IMR-90 (cell line): ENCODE measurements around the gene POLR3A. TPM values are rescaled to one million over a fixed set of nuclear protein-coding genes. Genes with fewer than 3 reads are reported as not detected.

ENCODE experiments used
- ATAC-seq: fragments of 200-7000 bp; cut with Tn5 transposase; 2 replicates; pipeline ENCODE4 v1.9.1; 2020; ENCODE audit warnings: low read depth, mild to moderate bottlenecking, moderate library complexity
- BruUV-seq: library from RNA; stranded (reverse); fragments of 400-500 nt; replicated peaks from 2 replicates; lab custom pipeline; 2021; lab: Mats Ljungman, UMichigan
- CTCF ChIA-PET: fragments of 300-600 bp; formaldehyde crosslinking; extraction: SDS; loops from one replicate; lab custom pipeline; 2021; ENCODE audit warnings: antibody characterized with exemption; lab: Yijun Ruan, JAX
- POLR2A ChIA-PET: fragments of 300-600 bp; sonication (Branson Sonifier 250); formaldehyde crosslinking; loops from one replicate; lab custom pipeline; 2022; ENCODE audit warnings: antibody characterized with exemption; ENCODE audit not compliant: unreplicated experiment; lab: Charles Lee
- DNase-seq: peaks from one replicate; pipeline ENCODE4 v3.0.0; 2013
- H2AFZ ChIP-seq: replicated peaks from 2 replicates; pipeline ENCODE3; 2013; ENCODE audit warnings: low read length, mild to moderate bottlenecking; ENCODE audit not compliant: poor library complexity
- H2AK5ac ChIP-seq: 2 replicates; pipeline ENCODE4 v1.6.1; 2013; ENCODE audit warnings: low read depth, low read length, inconsistent platforms
- H2AK9ac ChIP-seq: replicated peaks from 2 replicates; pipeline ENCODE3; 2013; ENCODE audit warnings: mild to moderate bottlenecking, low read depth, low read length, moderate library complexity; ENCODE audit not compliant: poor library complexity
- H2BK120ac ChIP-seq: 2 replicates; pipeline ENCODE4 v1.6.1; 2013; ENCODE audit warnings: low read depth, low read length, inconsistent platforms
- H2BK15ac ChIP-seq: 3 replicates; pipeline ENCODE4 v1.6.1; 2013; ENCODE audit warnings: low read depth, low read length, inconsistent platforms
- H2BK20ac ChIP-seq: 2 replicates; pipeline ENCODE4 v1.6.1; 2013; ENCODE audit warnings: low read depth, mild to moderate bottlenecking, inconsistent platforms, low read length, moderate library complexity
- H2BK5ac ChIP-seq: 2 replicates; pipeline ENCODE4 v1.6.1; 2013; ENCODE audit warnings: mild to moderate bottlenecking, low read depth, low read length, inconsistent platforms; ENCODE audit not compliant: poor library complexity, severe bottlenecking
- H3K14ac ChIP-seq: replicated peaks from 2 replicates; pipeline ENCODE4 v1.6.1; 2013; ENCODE audit warnings: low read depth, low read length, inconsistent platforms
- H3K18ac ChIP-seq: 2 replicates; pipeline ENCODE4 v1.6.1; 2013; ENCODE audit warnings: low read depth, low read length, control low read depth
- H3K23ac ChIP-seq: 2 replicates; pipeline ENCODE4 v1.6.1; 2013; ENCODE audit warnings: low read depth, low read length, inconsistent platforms
- H3K27ac ChIP-seq: 2 replicates; pipeline ENCODE4 v1.5.1; 2013; ENCODE audit warnings: mild to moderate bottlenecking, control low read depth, low read length; ENCODE audit not compliant: insufficient read depth
- H3K27me3 ChIP-seq: 2 replicates; pipeline ENCODE4 v1.6.1; 2013; ENCODE audit warnings: low read length; ENCODE audit not compliant: control insufficient read depth, insufficient read depth
- H3K36me3 ChIP-seq: 2 replicates; pipeline ENCODE4 v1.6.1; 2013; ENCODE audit warnings: low read length, mixed read lengths; ENCODE audit not compliant: control insufficient read depth, insufficient read depth
- H3K4ac ChIP-seq: 2 replicates; pipeline ENCODE4 v1.6.1; 2013; ENCODE audit warnings: low read depth, low read length, inconsistent platforms
- H3K4me1 ChIP-seq: 2 replicates; pipeline ENCODE4 v1.6.1; 2013; ENCODE audit warnings: low read length, mixed read lengths; ENCODE audit not compliant: control insufficient read depth, insufficient read depth
- H3K4me2 ChIP-seq: 2 replicates; pipeline ENCODE4 v1.6.1; 2013; ENCODE audit warnings: low read depth, mild to moderate bottlenecking, control low read depth, low read length, moderate library complexity
- H3K4me3 ChIP-seq: 2 replicates; pipeline ENCODE4 v1.5.1; 2013; ENCODE audit warnings: low read depth, mild to moderate bottlenecking, control low read depth, low read length, moderate library complexity; ENCODE audit not compliant: insufficient read depth
- H3K56ac ChIP-seq: 2 replicates; pipeline ENCODE4 v1.6.1; 2013; ENCODE audit warnings: low read length, inconsistent platforms; ENCODE audit not compliant: insufficient read depth; ENCODE audit errors: extremely low read depth
- H3K79me1 ChIP-seq, 2 experiments: 2 replicates each; pipeline ENCODE4 v1.6.1; 2013; ENCODE audit warnings: low read length in 2 of 2, inconsistent platforms in 1 of 2, low read depth in 1 of 2
- H3K9ac ChIP-seq: 2 replicates; pipeline ENCODE4 v1.6.1; 2013; ENCODE audit warnings: low read depth, low read length, control low read depth
- H3K9me1 ChIP-seq: 2 replicates; pipeline ENCODE4 v1.6.1; 2013; ENCODE audit warnings: low read length, inconsistent platforms; ENCODE audit not compliant: insufficient read depth
- H3K9me3 ChIP-seq: 2 replicates; pipeline ENCODE4 v1.6.1; 2013; ENCODE audit warnings: low read length; ENCODE audit not compliant: control insufficient read depth, insufficient read depth
- H4K20me1 ChIP-seq: 2 replicates; pipeline ENCODE4 v1.6.1; 2013; ENCODE audit warnings: low read length, inconsistent platforms; ENCODE audit not compliant: insufficient read depth
- H4K5ac ChIP-seq: 2 replicates; pipeline ENCODE4 v1.6.1; 2013; ENCODE audit warnings: mild to moderate bottlenecking, low read depth, low read length, control low read depth
- H4K8ac ChIP-seq, 2 experiments: 2 replicates each; pipeline ENCODE4 v1.6.1; 2013; ENCODE audit warnings: low read depth in 2 of 2, low read length in 2 of 2, control low read depth in 1 of 2, inconsistent platforms in 1 of 2
- H4K91ac ChIP-seq: 2 replicates; pipeline ENCODE4 v1.6.1; 2013; ENCODE audit warnings: low read depth, low read length, inconsistent platforms; ENCODE audit not compliant: insufficient read depth
- BHLHE40 ChIP-seq: fragments of 150-350 bp; IDR thresholded peaks from 2 replicates; pipeline ENCODE4 v1.6.1; 2016; ENCODE audit warnings: mild to moderate bottlenecking, low read depth, low read length
- CEBPB ChIP-seq: IDR thresholded peaks from 2 replicates; pipeline ENCODE4 v1.6.1; 2012; ENCODE audit warnings: low read depth, low read length, improper control_type of control experiment
- CHD1 ChIP-seq: IDR thresholded peaks from 2 replicates; pipeline ENCODE4 v1.6.1; 2012; ENCODE audit warnings: low read depth, low read length, improper control_type of control experiment
- CTCF ChIP-seq: conservative IDR thresholded peaks from 2 replicates; pipeline ENCODE4 v1.5.1; 2012; ENCODE audit warnings: mild to moderate bottlenecking, low read depth, low read length, improper control_type of control experiment
- ELK1 ChIP-seq: fragments of 150-350 bp; IDR thresholded peaks from 2 replicates; pipeline ENCODE4 v1.6.1; 2016; ENCODE audit warnings: low read depth, mild to moderate bottlenecking, low read length, moderate library complexity, borderline replicate concordance
- FOS ChIP-seq: fragments of 150-350 bp; IDR thresholded peaks from 2 replicates; pipeline ENCODE4 v1.6.1; 2016; ENCODE audit warnings: low read depth, low read length
- MAFK ChIP-seq: IDR thresholded peaks from 2 replicates; pipeline ENCODE4 v1.6.1; 2012; ENCODE audit warnings: low read depth, low read length, improper control_type of control experiment
- MAZ ChIP-seq: IDR thresholded peaks from 2 replicates; pipeline ENCODE4 v1.6.1; 2012; ENCODE audit warnings: low read depth, mild to moderate bottlenecking, low read length, improper control_type of control experiment, moderate library complexity, borderline replicate concordance
- MXI1 ChIP-seq: IDR thresholded peaks from 2 replicates; pipeline ENCODE4 v1.6.1; 2012; ENCODE audit warnings: low read depth, mild to moderate bottlenecking, low read length, moderate library complexity, borderline replicate concordance
- NFE2L2 ChIP-seq: fragments of 150-350 bp; IDR thresholded peaks from 2 replicates; pipeline ENCODE4 v1.6.1; 2016; ENCODE audit warnings: low read depth, mild to moderate bottlenecking, low read length
- POLR2A ChIP-seq: IDR thresholded peaks from 2 replicates; pipeline ENCODE4 v1.6.1; 2012; ENCODE audit warnings: mild to moderate bottlenecking, low read depth, low read length
- RAD21 ChIP-seq: IDR thresholded peaks from 2 replicates; pipeline ENCODE4 v1.6.1; 2012; ENCODE audit warnings: low read length, improper control_type of control experiment
- RCOR1 ChIP-seq: IDR thresholded peaks from 2 replicates; pipeline ENCODE4 v1.6.1; 2012; ENCODE audit warnings: mild to moderate bottlenecking, low read length, improper control_type of control experiment; ENCODE audit not compliant: insufficient replicate concordance
- RFX5 ChIP-seq: IDR thresholded peaks from 2 replicates; pipeline ENCODE4 v1.8.0; 2012; ENCODE audit warnings: low read depth, mild to moderate bottlenecking, low read length, moderate library complexity
- SMC3 ChIP-seq: fragments of 150-350 bp; IDR thresholded peaks from 2 replicates; pipeline ENCODE4 v1.6.1; 2016; ENCODE audit warnings: low read depth, mild to moderate bottlenecking, antibody characterized with exemption, low read length, moderate library complexity
- USF2 ChIP-seq: fragments of 150-350 bp; IDR thresholded peaks from 2 replicates; pipeline ENCODE4 v1.6.1; 2017; ENCODE audit warnings: mild to moderate bottlenecking, antibody characterized with exemption, low read length, low read depth
- WGBS, 2 experiments: methylation state at CpG; one replicate each; pipeline versions ENCODE4 v1.1.5 to v1.1.7; 2013; ENCODE audit warnings: missing lambda C conversion rate in 2 of 2; ENCODE audit not compliant: insufficient read length in 1 of 2; ENCODE audit errors: extremely low coverage in 2 of 2; 5-methylcytosine and 5-hydroxymethylcytosine counted together
- dilution Hi-C: fragments of 300-500 bp; cut with HindIII; formaldehyde crosslinking; loops from one replicate; pipeline ENCODE4 v1.14.3; 2018; ENCODE audit warnings: low sequenced_read_pairs; ENCODE audit not compliant: unreplicated experiment
- in situ Hi-C: fragments of 300-500 bp; cut with MboI; formaldehyde crosslinking; loops from 3 replicates; pipeline ENCODE4 v1.14.3; 2019; ENCODE audit warnings: low sequenced_read_pairs, inconsistent platforms, mixed read lengths
- intact Hi-C: fragments of 100-400 bp; cut with micrococcal nuclease; formaldehyde crosslinking; loops from 2 replicates; pipeline ENCODE4 v1.10.0; 2022
- polyA plus RNA-seq, 3 experiments: library from polyadenylated mRNA; depleted of rRNA; stranded (reverse); fragments of >200 nt; gene quantifications; 2 replicates each; pipeline ENCODE4 v1.2.3, GENCODE V29; 2012; ENCODE audit warnings: low replicate concordance in 1 of 3
- total RNA-seq: library from RNA; depleted of rRNA; stranded (reverse); fragments of >200 nt; gene quantifications from 2 replicates; pipeline ENCODE4 v1.2.3, GENCODE V29; 2012

Gene POLR3A
- total and polyA plus RNA-seq, 2 of the 4 experiments (the other 2 are of a cell fraction), result 11.9 to 24.4 TPM

GRCh38 chr10:77972148-77972547 is 57.2 kb downstream of the POLR3A start:
- in situ Hi-C loops (no loop called here), intact Hi-C loops (no loop called here), dilution Hi-C loops (no loop called here)
- Histone ChIP-seq H2BK20ac (peak overlapping the region; percentile 99; the same call in 1 of the 2 replicates), H2BK5ac (peak overlapping the region; percentile 84), H3K4me1 (peaks cover 3% of the 10 kb centered on the region; the same call in 1 of the 2 replicates), H3K4me3 (no peak overlapping the region), H3K23ac (peak overlapping the region; percentile 44; the same call in 1 of the 2 replicates), H2AFZ (no peak overlapping the region), H4K91ac (peak overlapping the region; percentile 67; the same call in 1 of the 2 replicates), H3K4me2 (no peak overlapping the region), H3K79me1 (peaks cover 0 to 31% of the 10 kb centered on the region in 2 experiments; a peak in 2 of 4 replicates), H3K18ac (no peak overlapping the region), H3K14ac (peak overlapping the region; percentile 98), H4K5ac (no peak overlapping the region; the same call in 1 of the 2 replicates), H3K4ac (peak overlapping the region; percentile 99), H2BK120ac (peak overlapping the region; percentile 99), H3K27me3 (no peaks in the 10 kb centered on the region), H4K8ac (peak overlapping the region; percentile 83 to 97; a peak in 2 of 4 replicates), H2BK15ac (peak overlapping the region; percentile 99; the same call in 2 of the 3 replicates), H2AK5ac (peak overlapping the region; percentile 100), H3K9ac (no peak overlapping the region), H3K56ac (no peak overlapping the region), H3K9me3 (peaks cover 2% of the 10 kb centered on the region; the same call in 1 of the 2 replicates), H3K36me3 (peaks cover 10% of the 10 kb centered on the region), H4K20me1 (no peaks in the 10 kb centered on the region), H3K27ac (peak overlapping the region; percentile 45; the same call in 1 of the 2 replicates), H2AK9ac (peak overlapping the region; percentile 79), H3K9me1 (peaks cover 3% of the 10 kb centered on the region)
- WGBS, 2 experiments, result no CpG with 5 or more reads among the region's 5 CpGs
- TF ChIP-seq RAD21, result no peak
- no peak for TF ChIP-seq MAZ
- TF ChIP-seq RCOR1, result no peak
- no peak for TF ChIP-seq FOS
- no peak for TF ChIP-seq ELK1
- TF ChIP-seq CTCF, result no peak
- no peak for TF ChIP-seq MXI1
- TF ChIP-seq RFX5, result no peak
- no peak for TF ChIP-seq BHLHE40
- TF ChIP-seq CHD1, result no peak
- TF ChIP-seq POLR2A, result no peak
- TF ChIP-seq MAFK, result no peak
- TF ChIP-seq USF2, result no peak
- no peak for TF ChIP-seq CEBPB
- no peak for TF ChIP-seq SMC3
- no peak for TF ChIP-seq NFE2L2
- BruUV-seq, result no TSS peak
- ATAC-seq (no peak), DNase-seq (no peak)
- POLR2A ChIA-PET, result no interaction called here
- CTCF ChIA-PET, result no interaction called here
